KOPT-K1 (cell line): ENCODE data around the gene UTF1.

Source experiments
- H3K27ac ChIP-seq: fragments of 200-600 bp; sonication (generic); 2 replicates; pipeline ENCODE4 v1.5.1; 2016; ENCODE audit warnings: antibody characterized with exemption, mild to moderate bottlenecking, low read depth, low read length; ENCODE audit not compliant: poor library complexity, severe bottlenecking
- H3K36me3 ChIP-seq: fragments of 200-600 bp; sonication (generic); 2 replicates; pipeline ENCODE4 v1.5.1; 2017; ENCODE audit warnings: antibody characterized with exemption, mild to moderate bottlenecking, low read length, moderate library complexity; ENCODE audit not compliant: insufficient read depth
- H3K9me3 ChIP-seq: fragments of 200-600 bp; sonication (generic); 2 replicates; pipeline ENCODE4 v1.5.1; 2017; ENCODE audit warnings: antibody characterized with exemption, low read length, mild to moderate bottlenecking; ENCODE audit not compliant: insufficient read depth, poor library complexity, severe bottlenecking

Gene UTF1

DNA sequence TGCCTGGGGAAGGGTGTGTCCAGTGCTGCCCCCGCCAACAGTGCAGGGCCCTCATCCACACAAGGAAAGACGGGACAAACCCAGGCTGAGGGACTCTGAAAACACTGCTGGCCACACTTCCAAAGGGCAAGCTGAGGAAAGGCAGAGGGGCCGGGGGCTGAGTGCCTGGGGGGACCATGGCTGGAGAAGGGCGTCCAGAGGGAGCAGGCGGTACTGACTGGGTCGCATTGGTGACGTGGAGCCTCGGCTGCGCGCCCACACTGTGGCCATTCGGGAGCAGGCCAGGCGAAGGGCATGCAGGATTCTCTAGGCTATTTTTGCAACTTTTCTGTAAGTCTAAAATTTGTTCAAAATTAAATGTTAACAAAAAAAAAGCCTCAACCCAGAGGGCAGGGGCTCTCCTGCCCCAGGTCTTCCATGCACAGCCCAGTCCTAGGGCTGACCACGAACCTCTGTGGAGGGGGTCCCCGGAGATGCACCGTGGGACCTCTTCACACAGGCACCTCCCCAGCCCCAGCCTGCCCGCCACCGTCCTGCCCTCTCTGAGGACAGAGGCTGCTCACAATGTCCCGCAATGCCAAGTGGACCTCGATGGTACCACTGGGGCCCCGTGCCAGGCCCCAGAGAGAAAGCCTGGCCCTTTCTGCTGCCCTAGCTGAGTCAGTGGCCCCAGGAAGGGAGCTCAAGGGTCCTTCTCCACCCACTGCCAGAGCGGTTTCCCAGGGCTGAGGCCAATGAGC lies 36.2 kb downstream of the UTF1 start:
- H3K36me3 ChIP-seq = no peaks in the 10 kb centered on the region
- H3K9me3 ChIP-seq = no peaks in the 10 kb centered on the region
- no peak overlapping the region for H3K27ac ChIP-seq

DNA sequence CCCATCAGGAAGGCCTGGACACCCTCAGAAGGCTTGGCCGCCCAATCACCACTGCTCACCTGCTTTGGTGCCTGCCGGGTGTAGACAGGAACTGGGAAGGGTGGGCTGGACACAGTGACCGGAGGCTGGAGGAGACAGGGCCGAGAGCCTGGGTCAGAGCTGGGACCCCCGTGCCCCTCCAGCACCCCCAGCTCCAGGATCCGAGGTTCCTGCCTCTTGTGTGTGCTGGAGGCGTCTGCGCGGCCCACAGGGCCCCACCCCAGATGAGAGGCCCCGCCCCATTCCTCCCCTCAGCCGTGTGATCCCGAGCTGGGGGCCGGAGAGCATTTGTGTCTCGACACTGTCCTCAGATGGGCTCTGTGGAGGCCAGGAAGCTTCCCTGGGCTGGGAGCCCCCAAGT lies 37.3 kb downstream of the UTF1 start:
- no peaks in the 10 kb centered on the region for H3K9me3 ChIP-seq
- no peaks in the 10 kb centered on the region for H3K36me3 ChIP-seq
- H3K27ac ChIP-seq = no peak overlapping the region

DNA sequence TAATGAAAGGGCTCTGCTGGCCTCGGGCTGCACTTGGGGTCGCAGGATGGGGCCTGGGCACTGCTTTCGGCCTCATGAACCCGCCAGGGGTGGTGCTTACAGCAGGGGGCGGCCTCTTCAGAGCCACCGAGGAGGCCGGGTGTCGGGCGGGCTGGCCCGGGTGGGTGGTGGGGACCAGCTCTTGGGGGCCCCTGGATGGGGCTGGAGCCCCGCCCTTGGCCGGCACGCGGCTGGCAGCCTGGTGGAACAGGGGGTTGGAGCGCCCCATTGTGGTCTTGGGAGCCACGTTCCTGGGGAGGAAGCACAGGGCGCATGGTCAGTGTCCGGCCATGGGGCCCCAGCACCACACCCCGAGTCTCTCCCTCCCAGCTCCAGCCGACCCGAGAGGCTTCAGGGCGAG lies 37.8 kb downstream of the UTF1 start:
- H3K9me3 ChIP-seq = no peaks in the 10 kb centered on the region
- no peaks in the 10 kb centered on the region for H3K36me3 ChIP-seq

DNA sequence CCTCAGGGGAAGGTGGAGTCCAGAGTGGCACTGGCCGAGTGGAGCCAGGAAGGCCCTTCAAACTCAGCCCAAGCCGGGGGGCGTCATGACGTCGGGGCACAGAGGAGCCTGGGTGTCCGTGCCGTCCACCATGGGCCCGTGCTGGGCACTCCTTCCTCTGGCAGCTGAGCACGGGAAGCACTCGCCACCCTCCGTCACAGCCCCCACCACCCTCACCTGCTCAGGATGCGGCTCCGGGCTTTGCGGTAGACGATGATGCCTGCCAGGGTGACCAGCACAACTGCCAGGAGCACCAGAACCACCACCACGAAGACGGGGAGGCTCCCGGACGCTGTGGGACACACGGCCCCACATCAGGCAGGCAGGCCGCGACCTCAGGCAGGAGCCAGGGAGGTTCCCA lies 38.5 kb downstream of the UTF1 start:
- H3K9me3 ChIP-seq = no peaks in the 10 kb centered on the region
- no peak overlapping the region for H3K27ac ChIP-seq
- no peaks in the 10 kb centered on the region for H3K36me3 ChIP-seq

More for the DNA sequence above, 37.8 kb downstream of the UTF1 start:
- H3K27ac ChIP-seq = no peak overlapping the region

DNA sequence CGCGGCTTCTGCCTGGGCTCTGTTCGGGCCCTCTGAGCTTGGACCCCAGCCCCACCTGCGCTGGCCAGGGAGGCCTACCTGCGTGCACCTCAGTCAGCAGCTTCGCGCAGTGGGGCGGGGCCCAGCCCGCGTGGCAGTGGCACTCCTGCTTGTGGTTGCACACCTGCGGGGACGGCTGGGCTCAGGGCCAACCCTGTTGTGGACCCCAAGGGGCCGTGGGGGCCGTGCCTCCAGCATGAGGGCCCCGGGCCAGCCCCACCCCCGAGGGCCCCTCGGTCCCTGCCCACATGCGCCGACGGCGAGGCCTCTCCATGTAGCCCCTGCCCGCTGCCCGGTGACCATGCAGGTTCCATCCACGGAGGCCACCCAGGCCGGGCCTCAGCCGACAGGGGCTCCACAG lies 39.4 kb downstream of the UTF1 start:
- no peak overlapping the region for H3K27ac ChIP-seq
- no peaks in the 10 kb centered on the region for H3K36me3 ChIP-seq
- no peaks in the 10 kb centered on the region for H3K9me3 ChIP-seq

DNA sequence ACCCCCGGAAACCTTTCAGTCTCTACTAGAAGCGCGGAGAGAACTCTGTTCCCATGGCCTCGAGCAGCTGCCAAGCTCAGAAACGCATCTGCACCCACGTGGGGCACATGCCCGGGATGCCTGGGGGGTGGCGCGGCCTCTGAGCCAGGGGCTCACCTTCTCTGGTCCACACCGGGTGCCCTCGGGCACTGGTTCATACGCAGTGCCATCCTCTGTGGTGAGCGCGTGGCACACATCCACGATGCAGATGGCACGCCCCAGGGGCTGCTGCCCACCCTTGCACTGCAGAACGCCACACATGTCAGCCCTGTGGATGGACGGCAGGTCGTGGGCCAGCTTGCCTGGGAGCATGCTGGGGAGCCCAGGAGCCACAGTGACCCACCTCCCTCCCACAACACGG lies 40.2 kb downstream of the UTF1 start:
- H3K27ac ChIP-seq = no peak overlapping the region
- no peaks in the 10 kb centered on the region for H3K36me3 ChIP-seq
- no peaks in the 10 kb centered on the region for H3K9me3 ChIP-seq

DNA sequence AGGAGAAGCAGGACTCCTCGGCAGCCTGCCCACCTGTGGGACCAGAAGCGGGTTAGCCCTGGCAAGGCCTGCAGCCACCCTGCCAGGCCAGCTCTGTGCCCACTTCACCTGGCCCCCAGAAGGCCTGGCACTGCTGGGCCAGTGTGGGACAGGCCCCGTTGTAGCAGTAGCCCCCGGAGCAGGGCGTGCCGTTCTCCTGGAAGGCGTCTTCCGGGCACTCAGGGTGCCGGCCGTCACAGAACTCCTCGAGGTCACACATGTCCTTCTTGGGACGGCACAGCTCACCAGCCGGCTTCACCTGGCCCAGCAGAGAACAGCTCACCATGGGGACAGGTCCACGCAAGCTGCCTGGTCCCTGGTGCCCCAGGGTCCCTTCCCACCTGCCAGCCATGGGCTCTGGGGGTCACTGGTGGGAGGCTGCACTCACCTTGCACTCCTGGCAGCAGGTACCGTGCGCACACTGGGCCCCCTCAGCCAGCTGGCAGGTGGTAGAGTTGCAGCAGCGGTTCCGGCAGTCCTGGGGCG lies 40.8 kb downstream of the UTF1 start:
- Histone ChIP-seq H3K27ac (no peak overlapping the region), H3K36me3 (no peaks in the 10 kb centered on the region), H3K9me3 (no peaks in the 10 kb centered on the region)

DNA sequence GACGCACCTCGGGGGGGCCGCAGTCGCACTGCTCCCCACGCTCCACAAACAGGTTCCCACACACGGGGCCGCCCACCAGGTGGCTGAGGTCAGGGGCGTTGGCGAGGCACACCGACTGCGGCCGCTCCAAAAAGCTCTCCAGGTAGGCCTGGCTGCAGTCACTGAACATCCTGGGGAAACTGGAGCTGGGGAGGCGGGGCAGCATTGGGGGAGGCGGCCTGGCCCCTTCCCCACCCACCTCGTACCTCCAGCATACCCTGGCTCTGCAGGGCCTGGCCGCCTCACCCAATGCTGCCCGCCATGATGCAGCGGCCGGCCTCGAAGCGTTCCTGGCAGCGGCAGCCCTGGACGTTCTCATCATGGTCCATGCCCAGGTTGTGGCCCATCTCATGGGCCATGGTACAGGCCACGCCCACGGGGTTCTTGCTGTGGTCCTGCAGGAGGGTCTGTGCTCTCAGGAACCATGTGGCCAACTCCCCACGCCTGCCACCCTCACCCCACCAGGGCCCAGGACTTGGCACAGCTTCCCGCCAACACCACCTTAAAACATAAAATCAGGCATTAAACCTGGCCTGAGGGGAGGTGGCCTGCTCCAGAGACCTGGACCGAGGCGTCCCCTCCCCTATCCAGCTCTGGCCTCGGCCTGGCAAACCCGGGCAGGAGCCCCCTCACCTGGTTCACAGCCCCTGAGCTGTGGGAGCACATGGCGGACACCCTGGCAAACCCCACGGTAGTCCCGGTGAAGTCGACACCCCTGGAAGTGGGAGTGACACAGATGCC lies 41.7 kb downstream of the UTF1 start:
- H3K9me3 ChIP-seq = no peaks in the 10 kb centered on the region
- H3K27ac ChIP-seq = no peak overlapping the region
- no peaks in the 10 kb centered on the region for H3K36me3 ChIP-seq

DNA sequence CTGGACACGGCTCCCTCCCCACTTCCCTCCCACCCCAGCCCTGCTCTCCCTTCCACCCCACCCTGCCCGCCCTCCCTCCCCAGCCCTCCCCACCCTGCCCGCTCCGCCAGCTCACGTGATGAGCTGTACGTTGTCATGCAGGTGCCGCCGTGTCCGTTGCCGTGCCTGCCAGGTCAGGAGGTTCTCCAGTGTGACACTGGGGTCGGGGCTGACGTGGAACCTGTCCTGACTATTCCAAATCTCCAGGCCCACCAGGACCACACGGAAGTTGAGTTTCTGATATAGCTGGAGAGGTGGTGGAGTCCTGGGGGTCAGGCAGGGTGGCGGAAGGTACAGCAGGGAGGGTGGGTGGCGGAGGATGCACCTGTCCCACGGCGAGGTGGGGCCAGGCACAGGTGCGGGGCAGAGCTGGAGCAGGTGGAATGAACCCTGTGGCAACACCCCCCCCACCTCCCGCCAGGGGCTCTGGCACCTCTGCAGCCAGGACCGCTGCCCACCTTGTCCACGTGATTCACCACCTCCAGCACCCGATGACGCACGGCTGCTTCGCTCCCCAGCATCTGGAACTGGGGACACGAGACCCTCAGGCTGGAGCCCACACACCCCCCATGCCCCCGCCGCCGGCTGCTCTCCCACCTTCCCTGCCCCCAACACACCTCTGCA lies 42.4 kb downstream of the UTF1 start:
- Histone ChIP-seq H3K9me3 (no peaks in the 10 kb centered on the region), H3K36me3 (no peaks in the 10 kb centered on the region), H3K27ac (no peak overlapping the region)

DNA sequence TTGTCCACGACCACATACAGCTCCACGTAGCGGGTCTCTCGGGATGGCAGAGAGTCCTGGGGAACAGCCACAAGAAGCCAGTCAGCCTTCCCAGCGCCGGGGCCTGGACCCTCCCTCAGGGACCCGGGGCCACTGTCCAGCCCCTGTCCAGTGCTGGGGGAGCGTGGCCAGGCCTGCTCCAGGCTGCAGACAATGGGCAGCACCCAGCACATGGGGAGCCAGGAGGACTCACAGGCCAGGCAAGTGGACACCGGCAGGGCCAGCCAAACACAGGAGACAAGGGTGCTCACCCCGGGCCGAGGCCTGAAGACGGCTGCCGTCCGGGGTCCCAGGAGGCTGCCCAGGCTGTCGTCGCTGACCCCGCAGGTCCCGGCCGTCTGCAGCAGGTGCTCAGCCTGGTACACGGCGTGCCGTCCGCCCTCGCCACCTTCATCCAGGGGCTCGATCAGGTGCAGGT lies 43.0 kb downstream of the UTF1 start:
- Histone ChIP-seq H3K27ac (no peak overlapping the region), H3K9me3 (no peaks in the 10 kb centered on the region), H3K36me3 (0 out of 2 replicates have a peak, but pooled peaks cover under 1% of the 10 kb centered on the region)

DNA sequence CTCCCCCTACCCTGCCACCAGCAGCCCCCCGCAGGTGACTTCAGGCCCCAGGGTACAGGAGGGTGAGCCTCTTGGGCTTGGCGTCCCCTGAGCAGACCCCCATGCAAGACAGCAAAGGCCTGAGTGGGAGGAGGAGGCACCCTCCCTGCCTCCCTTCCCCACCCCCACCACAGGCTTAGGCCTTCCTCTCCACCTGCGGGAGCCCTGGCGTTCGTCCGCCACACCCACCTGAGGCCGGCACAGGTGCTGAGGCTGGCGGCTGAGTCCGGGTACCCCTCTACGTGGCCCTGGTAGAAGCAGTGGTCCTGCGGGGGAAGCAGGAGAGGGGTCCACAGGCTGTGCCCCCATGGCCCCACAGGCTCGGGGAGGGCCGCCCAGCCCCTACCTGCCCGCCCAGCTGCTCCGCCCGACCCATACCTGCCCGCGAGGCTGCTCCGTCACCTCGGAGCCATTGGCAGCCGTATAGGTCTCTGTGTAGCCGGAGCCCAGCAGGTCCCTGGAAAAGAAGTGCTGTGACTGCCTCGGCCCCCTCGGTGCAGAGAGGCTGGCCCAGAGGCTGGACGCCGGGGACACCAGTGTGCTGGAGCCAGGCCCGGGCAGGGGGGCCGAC lies 43.6 kb downstream of the UTF1 start:
- H3K27ac ChIP-seq = no peak overlapping the region
- H3K36me3 ChIP-seq = peaks cover 7% of the 10 kb centered on the region; the same call in 1 of the 2 replicates

DNA sequence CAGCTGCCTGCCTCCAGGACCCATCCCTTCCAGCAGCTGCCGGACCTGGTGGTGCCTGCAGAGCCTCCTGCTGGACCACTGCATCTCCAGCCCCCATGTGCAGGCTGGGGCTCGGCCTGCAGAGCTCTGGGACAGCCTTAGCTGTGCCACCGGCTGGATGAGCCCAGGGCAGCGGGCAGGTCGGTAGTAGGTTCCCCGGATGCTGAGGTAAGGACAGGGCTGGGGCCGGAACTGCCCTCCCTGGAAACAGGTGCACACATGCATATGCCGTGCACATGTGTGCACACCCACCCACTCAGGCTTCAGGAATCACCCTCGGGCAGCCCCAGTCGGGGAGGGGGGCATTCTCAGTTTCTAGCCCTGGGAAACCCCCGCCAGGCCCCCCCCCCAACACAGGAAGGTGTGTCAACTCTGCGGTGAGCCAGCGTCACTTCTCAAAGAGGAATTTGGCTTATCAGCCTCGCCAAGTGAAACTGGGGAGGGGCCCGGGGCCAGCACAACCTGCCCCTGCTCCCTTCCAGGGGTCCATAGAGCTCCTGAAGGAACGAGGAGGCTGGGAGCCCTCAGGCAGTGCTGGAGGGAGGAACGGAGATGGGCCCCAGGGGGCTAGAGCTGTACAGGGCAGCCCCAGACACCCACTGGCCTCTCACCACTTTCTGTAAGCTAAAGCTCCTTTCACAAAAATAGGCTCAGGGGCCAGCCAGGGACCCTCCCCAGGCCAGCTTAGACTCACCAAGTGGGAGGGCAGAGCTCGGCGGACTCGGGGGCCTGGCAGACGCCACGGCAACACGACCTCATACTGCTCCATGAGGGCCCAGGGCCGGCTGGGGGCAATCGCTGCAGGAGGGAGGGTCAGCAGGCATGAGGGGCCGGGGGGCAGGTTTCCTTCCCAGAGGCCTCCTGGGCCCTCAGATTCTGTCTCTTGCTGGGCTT lies 45.0 kb downstream of the UTF1 start:
- peaks cover 20% of the 10 kb centered on the region; the same call in 1 of the 2 replicates for H3K36me3 ChIP-seq
- no peaks in the 10 kb centered on the region for H3K9me3 ChIP-seq
- no peak overlapping the region for H3K27ac ChIP-seq

More for the DNA sequence above, 43.6 kb downstream of the UTF1 start:
- H3K9me3 ChIP-seq = no peaks in the 10 kb centered on the region

DNA sequence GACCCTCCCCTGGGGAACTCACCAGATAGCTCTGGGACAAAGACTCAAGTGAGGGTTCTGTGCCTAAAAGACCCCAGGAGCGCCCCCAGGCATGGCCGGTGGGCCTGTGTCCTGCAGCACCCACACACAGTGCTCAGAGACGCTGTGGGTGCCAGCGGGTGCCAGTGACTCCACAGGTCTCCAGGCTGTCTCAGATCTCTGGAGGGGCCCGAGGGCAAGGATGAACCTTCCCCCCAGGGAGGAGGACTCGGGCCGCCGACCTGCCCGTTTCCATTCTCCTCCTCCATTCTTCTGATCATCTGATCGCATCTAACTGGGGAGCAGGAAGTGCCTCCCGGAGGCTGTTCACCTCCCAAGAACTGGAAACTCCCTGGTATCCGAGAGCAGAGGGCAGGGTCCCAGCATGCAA lies 45.7 kb downstream of the UTF1 start:
- Histone ChIP-seq H3K9me3 (no peaks in the 10 kb centered on the region), H3K36me3 (peaks cover 27% of the 10 kb centered on the region; the same call in 1 of the 2 replicates), H3K27ac (no peak overlapping the region)

DNA sequence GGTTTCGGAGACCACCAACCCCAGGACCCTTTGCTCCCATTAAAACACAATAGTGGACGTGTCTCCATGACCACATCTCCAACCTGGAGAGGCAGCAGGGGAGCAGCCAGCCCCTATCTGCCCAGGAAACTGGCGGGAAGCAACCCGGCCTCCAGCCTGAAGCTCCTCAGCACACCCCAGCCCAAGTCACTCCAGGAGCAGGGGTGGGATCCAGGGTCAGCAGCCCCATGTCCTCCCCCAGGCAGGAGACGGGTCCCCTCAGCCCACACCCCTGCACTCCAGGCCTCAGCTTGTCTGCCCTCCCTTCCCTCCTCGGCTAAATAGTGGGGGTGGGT lies 46.0 kb downstream of the UTF1 start:
- Histone ChIP-seq H3K9me3 (no peaks in the 10 kb centered on the region), H3K27ac (no peak overlapping the region), H3K36me3 (peaks cover 31% of the 10 kb centered on the region; the same call in 1 of the 2 replicates)
